Neural cell (in vitro differentiated cells): ENCODE results near the gene CCDC106.

ENCODE experiments used
- EP300 ChIP-seq: fragments of 450-650 bp; conservative IDR thresholded peaks from 2 replicates; pipeline ENCODE4 v1.6.1; 2014; ENCODE audit warnings: antibody characterized with exemption, mild to moderate bottlenecking, moderate library complexity; ENCODE audit not compliant: poor library complexity, severe bottlenecking
- EZH2 ChIP-seq: fragments of 200-600, 300-800 bp; shearing (Covaris generic), sonication (generic); IDR thresholded peaks from 2 replicates; pipeline ENCODE4 v1.6.1; 2014; ENCODE audit warnings: antibody characterized with exemption, low read length, borderline replicate concordance, mild to moderate bottlenecking; ENCODE audit not compliant: insufficient read depth, poor library complexity, severe bottlenecking
- MXI1 ChIP-seq: fragments of 450-650 bp; conservative IDR thresholded peaks from 2 replicates; pipeline ENCODE4 v1.6.1; 2014; ENCODE audit warnings: antibody characterized with exemption, mild to moderate bottlenecking; ENCODE audit not compliant: poor library complexity, severe bottlenecking
- POLR2AphosphoS5 ChIP-seq: IDR thresholded peaks from 2 replicates; pipeline ENCODE4 v1.6.1; 2012
- RAD21 ChIP-seq: fragments of 450-650 bp; conservative IDR thresholded peaks from 2 replicates; pipeline ENCODE4 v1.6.1; 2014; ENCODE audit warnings: antibody characterized with exemption, mild to moderate bottlenecking, moderate library complexity
- TAF1 ChIP-seq: IDR thresholded peaks from 2 replicates; pipeline ENCODE4 v1.6.1; 2012; ENCODE audit warnings: low read depth
- TF ChIP-seq, protein P1 (sequence below): fragments of 450-650 bp; IDR thresholded peaks from 2 replicates; pipeline ENCODE4 v1.5.1; 2014; ENCODE audit warnings: antibody characterized with exemption, mild to moderate bottlenecking, moderate library complexity; ENCODE audit not compliant: poor library complexity, severe bottlenecking
- TF ChIP-seq, protein P2 (sequence below): IDR thresholded peaks from 2 replicates; pipeline ENCODE4 v1.6.1; 2012; ENCODE audit warnings: borderline replicate concordance

DNA sequence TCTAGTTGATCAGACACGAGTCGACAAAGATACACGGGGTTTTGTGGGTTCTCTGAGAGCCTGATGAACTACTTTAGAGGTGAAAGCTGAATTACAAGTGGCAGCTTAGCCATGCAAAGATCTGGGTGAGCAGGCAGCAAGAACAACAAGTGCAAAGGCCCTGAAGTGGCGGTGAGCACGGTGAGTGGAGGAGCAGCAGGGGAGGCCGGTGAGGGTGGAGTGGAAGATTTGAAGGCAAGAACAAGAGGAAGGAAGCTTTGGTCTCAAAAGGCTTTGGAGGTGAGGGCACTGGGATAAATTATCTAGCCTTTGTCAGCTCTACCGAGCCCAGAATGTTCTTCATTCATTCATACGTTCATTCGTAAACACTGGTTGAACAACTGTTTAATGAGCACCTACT lies 41.2 kb upstream of the CCDC106 start:
- no peak for TF ChIP-seq POLR2AphosphoS5
- TF ChIP-seq, protein P1, sequence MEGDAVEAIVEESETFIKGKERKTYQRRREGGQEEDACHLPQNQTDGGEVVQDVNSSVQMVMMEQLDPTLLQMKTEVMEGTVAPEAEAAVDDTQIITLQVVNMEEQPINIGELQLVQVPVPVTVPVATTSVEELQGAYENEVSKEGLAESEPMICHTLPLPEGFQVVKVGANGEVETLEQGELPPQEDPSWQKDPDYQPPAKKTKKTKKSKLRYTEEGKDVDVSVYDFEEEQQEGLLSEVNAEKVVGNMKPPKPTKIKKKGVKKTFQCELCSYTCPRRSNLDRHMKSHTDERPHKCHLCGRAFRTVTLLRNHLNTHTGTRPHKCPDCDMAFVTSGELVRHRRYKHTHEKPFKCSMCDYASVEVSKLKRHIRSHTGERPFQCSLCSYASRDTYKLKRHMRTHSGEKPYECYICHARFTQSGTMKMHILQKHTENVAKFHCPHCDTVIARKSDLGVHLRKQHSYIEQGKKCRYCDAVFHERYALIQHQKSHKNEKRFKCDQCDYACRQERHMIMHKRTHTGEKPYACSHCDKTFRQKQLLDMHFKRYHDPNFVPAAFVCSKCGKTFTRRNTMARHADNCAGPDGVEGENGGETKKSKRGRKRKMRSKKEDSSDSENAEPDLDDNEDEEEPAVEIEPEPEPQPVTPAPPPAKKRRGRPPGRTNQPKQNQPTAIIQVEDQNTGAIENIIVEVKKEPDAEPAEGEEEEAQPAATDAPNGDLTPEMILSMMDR: no peak
- TF ChIP-seq MXI1: no peak
- TF ChIP-seq TAF1: no peak
- no peak for TF ChIP-seq EZH2
- TF ChIP-seq RAD21: no peak
- TF ChIP-seq, protein P2, sequence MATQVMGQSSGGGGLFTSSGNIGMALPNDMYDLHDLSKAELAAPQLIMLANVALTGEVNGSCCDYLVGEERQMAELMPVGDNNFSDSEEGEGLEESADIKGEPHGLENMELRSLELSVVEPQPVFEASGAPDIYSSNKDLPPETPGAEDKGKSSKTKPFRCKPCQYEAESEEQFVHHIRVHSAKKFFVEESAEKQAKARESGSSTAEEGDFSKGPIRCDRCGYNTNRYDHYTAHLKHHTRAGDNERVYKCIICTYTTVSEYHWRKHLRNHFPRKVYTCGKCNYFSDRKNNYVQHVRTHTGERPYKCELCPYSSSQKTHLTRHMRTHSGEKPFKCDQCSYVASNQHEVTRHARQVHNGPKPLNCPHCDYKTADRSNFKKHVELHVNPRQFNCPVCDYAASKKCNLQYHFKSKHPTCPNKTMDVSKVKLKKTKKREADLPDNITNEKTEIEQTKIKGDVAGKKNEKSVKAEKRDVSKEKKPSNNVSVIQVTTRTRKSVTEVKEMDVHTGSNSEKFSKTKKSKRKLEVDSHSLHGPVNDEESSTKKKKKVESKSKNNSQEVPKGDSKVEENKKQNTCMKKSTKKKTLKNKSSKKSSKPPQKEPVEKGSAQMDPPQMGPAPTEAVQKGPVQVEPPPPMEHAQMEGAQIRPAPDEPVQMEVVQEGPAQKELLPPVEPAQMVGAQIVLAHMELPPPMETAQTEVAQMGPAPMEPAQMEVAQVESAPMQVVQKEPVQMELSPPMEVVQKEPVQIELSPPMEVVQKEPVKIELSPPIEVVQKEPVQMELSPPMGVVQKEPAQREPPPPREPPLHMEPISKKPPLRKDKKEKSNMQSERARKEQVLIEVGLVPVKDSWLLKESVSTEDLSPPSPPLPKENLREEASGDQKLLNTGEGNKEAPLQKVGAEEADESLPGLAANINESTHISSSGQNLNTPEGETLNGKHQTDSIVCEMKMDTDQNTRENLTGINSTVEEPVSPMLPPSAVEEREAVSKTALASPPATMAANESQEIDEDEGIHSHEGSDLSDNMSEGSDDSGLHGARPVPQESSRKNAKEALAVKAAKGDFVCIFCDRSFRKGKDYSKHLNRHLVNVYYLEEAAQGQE: no peak
- no peak for TF ChIP-seq EP300
